GM12874 (cell line): Measurements from ENCODE around the gene FANCF.

Source experiments
- TF ChIP-seq, protein P1 (sequence below): IDR thresholded peaks from 2 replicates; pipeline ENCODE4 v1.5.1; 2011; ENCODE audit warnings: low read depth, mild to moderate bottlenecking, control low read depth, low read length, moderate library complexity; ENCODE audit not compliant: insufficient read depth

FANCF gene

DNA sequence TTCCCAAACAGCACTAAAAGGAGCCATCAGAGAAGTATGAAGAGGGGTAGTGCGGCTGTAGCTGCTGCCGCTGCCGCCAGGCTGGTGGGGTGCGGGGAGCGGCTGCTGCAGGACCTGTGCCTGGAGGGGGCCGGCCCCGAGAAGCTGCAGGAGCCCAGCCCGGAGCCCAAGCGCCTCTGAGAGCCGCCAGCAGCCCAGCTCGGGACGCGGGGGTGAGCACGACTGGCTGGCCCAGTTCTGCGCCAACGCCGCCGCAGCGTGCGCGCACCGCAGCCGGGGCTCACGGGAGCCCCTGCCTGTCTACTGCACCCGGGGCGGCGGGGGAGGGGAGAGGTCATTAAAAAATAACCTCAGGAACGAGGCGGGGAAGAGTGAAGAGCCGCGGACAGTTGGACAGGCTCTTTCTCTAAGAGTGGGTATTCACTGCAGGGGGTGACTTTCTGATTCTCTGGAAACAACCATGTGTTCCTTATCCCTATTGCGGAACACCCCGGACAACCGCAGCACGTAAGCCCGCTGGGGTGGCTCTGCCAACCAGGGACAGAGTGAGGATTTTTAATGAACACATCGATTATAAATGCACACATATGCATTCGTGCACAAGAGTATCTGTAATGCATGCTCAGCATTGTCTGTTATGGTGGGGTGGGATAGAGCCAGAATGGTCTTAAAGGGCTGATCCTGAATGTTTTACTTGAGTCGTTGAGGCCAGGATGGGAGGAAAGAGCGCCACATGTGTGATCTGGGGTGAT, 41.2 kb upstream of the FANCF start:
- TF ChIP-seq, protein P1, sequence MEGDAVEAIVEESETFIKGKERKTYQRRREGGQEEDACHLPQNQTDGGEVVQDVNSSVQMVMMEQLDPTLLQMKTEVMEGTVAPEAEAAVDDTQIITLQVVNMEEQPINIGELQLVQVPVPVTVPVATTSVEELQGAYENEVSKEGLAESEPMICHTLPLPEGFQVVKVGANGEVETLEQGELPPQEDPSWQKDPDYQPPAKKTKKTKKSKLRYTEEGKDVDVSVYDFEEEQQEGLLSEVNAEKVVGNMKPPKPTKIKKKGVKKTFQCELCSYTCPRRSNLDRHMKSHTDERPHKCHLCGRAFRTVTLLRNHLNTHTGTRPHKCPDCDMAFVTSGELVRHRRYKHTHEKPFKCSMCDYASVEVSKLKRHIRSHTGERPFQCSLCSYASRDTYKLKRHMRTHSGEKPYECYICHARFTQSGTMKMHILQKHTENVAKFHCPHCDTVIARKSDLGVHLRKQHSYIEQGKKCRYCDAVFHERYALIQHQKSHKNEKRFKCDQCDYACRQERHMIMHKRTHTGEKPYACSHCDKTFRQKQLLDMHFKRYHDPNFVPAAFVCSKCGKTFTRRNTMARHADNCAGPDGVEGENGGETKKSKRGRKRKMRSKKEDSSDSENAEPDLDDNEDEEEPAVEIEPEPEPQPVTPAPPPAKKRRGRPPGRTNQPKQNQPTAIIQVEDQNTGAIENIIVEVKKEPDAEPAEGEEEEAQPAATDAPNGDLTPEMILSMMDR, result 0 out of 2 replicates have a peak, but pooled peaks have one; percentile 12

DNA sequence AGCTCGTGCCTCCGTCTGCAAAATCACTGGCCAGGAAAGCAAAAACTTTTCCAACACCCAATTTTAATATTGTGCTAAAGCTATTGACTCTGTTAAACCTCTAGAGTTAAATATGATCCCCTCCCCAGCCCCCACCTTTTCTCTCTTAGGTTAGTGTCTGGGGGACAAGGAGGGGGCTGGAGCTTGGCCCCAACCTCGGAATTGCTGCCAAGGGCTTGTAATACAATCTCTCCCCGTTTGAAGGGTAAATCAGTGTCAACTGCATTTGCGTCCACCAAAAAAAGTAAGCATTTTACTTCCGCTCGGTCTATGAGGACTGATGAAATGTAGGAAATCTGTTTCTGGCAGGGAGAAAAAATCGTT, 40.7 kb upstream of the FANCF start, which contains the start of gene GAS2:
Gene GAS2 (plus strand): TSS at position 287 of the 363 bp plus-strand sequence. CDS start 8,259 bp downstream, outside the sequence.
- TF ChIP-seq, protein P1, result no peak

DNA sequence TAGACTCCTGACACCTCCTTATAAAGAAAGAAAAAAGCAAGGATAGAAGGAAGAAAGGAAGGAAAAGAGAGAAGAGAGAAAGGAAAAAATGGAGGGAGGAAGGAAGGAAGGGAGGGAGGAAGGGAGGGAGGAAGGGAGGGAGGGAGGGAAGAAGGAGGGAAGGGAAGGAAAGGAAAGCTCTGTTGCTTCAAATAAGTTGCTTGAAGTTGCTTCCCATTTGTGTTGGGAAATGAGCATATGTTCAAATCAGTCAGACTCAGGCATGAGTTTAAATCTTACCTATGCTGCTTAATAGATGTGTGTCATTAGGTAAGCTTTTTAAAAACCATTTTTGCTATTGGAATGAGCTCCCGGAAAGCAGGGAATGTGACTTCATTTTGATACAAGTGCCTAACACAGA, 34.2 kb upstream of the FANCF start:
- TF ChIP-seq, protein P1, result no peak

DNA sequence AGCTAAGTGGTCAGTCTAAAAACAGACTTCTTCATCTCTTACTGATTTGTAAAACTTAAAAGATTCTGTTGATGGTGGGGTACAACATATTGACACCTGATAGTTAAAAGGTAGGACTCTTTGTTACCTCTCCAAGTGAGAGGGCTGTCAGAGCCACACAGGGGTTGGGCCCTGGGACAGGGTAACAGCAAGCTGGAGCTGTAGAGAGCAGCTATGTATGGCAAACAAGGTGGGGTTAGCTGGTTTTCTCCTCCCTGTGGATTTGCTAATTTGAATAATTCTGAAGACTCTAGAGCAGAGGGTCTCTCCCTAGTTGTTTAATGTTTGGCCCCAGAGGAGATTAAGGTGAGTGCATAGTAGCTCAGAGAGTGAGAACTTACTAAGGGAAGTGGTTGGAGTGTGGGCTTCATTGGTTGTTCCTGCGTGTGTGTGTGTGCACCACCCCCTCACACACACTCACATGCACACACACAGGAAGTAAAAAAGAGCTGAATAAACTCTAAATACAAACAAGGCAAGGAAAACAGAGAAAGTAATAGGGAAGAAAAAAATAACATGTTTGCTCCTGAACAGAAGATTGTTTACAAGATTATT, 31.6 kb upstream of the FANCF start:
- TF ChIP-seq, protein P1, result no peak

DNA sequence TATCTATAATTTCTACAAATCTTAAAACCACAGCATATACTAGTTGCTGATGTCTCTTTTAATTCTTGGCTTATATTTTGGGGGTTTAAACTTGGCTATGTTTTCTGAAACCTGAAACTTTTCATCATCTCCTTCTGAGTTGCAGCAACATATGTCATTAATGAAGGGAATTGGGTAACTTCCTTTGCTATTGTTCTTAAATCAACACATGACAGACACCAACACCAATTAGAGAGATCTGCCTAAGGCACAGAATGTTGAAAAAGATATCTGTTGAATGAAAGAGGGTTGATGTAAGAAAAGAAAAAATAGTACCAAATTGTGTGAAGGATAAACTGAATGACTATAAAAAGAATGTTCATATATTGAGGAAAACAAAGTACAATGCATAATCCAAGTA, 30.5 kb upstream of the FANCF start:
- TF ChIP-seq, protein P1, result no peak

DNA sequence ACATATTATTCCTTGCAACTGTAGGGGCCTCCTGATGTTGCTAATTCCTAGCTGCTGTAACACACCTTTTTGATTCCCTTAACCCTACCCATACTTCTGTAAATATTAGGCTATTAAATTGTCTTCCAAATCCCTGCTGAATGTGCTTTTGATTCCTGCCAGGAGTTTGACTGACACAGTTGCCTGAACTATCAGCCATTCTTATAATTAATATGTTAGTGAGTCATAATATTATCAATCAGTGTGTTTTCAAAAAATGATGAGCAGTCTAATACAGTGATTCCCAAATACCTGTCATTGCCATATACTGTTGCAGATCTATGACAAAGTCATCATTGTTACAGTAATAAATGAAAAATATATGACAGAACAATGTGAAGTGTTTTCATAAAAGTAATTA, 15.9 kb upstream of the FANCF start:
- TF ChIP-seq, protein P1, result no peak

DNA sequence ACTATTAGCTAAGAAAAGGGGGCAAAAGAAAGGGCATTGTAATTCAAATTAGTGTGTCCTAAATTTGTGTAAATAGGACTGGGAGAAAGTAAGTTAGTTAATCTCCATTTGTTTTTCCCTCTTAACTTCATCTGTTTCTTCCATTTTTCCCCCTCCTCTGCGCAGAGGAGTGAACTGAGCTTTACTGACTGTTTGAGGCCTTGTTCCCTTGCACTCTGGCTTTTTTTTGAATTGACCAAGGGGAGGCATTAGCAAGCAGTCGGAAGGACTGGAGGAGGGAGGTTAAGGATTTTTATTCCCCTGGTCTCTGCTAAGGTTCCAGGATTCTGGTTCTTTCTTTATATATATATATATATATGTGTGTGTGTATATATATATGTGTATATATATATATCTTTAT, 15.2 kb upstream of the FANCF start:
- TF ChIP-seq, protein P1, result no peak
